CD4-positive, alpha-beta T cell treated with Interferon gamma for 1 hour (primary cell): Measurements from ENCODE around the gene PRC1.
"Not testable (repeated sequence)": the region's sequence is repeated elsewhere in the genome, so short reads cannot be mapped to it uniquely, and the experiment has no call there.

Experiments used
- DNase-seq: peaks from one replicate; pipeline ENCODE4 v3.0.0-alpha.2; 2020

PRC1 gene, protein sequence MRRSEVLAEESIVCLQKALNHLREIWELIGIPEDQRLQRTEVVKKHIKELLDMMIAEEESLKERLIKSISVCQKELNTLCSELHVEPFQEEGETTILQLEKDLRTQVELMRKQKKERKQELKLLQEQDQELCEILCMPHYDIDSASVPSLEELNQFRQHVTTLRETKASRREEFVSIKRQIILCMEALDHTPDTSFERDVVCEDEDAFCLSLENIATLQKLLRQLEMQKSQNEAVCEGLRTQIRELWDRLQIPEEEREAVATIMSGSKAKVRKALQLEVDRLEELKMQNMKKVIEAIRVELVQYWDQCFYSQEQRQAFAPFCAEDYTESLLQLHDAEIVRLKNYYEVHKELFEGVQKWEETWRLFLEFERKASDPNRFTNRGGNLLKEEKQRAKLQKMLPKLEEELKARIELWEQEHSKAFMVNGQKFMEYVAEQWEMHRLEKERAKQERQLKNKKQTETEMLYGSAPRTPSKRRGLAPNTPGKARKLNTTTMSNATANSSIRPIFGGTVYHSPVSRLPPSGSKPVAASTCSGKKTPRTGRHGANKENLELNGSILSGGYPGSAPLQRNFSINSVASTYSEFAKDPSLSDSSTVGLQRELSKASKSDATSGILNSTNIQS

DNA sequence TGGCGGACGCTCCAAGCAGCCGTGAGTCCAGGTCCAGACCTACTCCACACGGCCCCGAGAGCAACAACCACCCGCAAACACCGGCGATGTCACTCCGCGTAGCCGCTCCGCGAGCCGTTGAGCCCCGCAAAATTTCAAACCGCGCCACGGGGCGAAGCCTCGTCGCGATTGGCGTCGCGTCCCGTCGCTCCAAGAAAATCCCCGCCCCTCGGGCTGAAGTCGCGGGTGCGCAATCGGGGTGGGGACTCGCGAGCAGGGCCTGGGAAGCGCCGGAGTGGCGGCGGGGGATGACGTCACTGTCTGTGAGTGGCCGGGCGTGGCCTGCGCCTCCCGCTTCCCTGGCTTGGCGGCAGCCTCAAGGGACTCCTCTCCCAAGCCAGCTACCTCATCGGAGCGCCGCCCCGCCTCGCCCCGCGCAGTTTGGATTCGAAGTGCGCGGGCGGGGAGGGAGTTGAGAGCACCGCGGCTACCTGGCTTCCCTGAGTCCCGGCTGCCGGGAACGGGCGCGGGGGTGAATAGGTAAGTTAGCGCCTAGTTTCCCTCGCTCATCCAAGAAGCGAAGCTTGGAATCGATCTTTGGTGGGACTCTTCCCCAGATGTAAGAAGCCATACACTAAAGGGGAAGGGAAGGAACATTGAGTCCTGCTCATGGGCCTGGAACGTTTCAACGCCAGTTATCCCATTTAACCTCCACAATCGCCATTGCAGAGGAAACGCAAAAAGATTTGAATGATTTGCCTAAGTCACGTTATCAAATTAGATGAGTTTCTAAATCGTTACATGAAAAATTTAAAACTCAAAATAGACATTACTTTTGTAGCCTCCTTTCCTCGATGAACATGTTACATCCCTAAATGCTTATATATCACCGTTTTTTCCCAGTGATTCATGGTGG, at the start of gene PRC1:
Gene PRC1 (minus strand): TSS at position 119 of the 895 bp plus-strand sequence. CDS start 118 bp downstream, at position 1.
- DNase-seq: peak; percentile 97

DNA sequence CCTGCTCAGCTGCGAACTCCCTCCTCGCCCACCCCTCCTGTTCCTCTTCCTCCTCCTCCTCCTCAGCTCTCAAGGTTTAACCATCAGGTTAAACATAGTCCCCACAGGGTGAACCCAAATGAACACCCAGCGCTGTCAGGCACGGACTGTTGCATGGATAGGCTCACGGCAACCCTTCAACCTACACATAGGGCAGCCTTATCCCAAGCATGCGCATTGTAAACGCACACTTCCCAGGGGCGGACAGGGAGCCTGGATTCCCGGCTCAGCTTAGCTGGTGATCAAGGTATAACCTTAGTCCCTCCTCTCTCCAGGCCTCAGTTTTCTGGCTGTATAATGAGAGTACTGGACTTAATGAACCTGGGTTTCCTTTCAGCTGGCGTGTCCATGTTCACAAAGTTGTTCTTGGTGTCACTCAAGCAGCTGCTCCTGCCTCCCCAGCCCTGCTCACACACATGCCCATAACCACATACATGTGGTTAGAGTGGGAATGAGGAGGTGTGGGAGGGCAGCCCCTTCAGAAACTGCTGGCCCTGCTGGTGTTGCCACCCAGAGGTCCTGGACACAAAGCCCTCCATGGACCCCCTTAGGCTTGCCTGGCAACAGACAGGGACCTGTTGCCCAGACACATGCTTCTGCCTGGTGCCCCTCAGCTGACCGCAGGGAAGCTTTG, 49.0 kb upstream of the PRC1 start:
- DNase-seq: no peak

DNA sequence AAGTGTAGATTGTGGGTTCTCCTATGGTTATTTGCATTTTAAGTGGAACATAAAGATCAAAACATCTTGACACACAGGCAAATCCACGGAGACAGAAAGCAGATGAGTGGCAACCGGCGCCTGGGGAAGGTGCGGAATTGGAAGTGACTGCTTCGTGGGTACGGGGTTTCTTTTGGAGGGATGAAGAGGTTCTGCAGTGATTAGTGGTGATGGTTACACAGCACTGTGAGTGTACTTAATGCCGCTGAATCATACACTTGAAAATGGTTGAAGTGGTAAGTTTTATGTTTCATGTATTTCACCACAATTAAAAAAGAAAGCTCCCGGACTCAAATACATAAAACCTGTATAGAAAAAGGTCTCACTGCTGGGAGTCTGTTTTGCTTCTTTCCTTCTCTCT, 46.5 kb upstream of the PRC1 start:
- no peak for DNase-seq

DNA sequence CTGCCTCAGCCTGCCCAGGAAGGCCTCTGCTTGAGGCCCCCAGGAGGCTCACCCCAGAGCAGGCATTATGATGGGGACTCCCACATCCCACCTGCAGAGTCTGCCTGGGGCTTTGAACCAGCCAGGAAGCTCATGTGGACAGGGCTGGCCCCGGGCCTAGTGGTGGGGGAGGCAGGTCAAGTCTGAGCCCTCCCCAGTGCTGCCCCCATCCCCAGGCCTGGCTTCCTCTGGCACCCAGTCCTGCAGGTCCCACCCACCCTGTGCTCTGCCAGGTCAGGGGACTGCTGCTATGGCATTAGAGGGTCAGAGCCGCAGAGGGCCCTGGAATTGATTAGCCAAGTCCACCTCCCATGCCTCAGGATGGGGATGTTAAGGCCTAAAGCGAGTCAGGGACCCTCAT, 45.7 kb upstream of the PRC1 start:
- DNase-seq: no peak

DNA sequence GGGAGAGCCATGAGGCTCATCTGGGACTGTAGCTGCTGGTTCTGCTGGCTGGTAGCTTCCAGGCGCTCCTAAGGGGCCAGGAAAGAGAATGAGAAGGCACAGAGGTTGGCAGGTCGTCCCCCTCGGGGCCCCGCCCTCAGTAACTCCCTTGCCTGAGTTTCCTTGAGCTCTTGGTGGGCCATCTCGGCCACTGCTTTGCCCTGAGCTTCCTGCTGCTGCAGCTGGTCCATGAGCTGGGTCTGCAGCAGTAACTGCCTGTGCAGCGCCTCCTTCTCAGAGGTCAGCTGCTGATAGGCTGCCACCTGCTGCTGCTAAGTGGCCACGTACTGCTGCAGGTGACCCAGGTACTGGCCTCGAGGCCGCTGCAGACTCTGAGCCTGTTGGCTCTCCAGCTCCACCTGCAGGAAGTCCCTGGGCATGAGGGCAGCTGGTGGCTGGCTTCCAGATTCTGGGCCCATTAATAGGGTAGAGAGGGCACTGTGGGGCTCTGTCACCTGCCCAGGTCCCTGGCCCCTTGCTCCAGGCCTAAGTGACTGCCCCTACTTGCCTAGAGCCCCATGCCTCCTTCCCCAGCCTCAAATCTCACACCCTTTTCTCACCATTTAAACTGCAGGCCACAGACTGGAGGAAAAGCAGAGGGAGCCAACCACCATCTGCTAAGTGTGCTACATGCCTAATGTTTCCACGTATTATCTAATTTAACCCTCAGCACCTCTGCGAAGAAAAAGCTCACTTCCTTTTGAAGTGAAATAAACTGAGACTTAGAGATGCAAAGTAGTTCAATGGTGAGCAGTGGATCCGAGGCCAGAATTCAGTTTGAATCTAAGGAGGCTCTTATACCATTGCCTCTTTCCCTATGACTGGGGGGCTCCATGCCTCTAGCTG, 38.8 kb upstream of the PRC1 start:
- peak; percentile 40 for DNase-seq

DNA sequence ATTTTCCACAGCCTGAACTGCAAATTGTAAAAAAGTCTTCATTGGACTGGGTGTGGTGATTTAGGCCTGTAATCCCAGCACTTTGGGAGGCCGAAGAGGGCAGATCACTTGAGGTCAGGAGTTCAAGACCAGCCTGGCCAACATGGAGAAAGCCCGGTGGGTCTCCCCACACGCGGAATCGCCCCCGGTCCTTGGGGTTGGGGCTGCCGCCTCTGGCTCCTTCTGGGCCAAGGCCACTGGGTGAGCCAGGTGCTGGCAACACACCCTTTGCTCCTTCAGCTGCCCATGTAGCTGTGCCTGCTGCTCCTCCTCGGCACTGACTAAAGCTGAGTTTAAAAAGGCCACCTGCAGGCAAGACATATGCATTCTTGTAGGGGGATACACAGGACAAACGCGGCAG, 37.5 kb upstream of the PRC1 start:
- no peak for DNase-seq

DNA sequence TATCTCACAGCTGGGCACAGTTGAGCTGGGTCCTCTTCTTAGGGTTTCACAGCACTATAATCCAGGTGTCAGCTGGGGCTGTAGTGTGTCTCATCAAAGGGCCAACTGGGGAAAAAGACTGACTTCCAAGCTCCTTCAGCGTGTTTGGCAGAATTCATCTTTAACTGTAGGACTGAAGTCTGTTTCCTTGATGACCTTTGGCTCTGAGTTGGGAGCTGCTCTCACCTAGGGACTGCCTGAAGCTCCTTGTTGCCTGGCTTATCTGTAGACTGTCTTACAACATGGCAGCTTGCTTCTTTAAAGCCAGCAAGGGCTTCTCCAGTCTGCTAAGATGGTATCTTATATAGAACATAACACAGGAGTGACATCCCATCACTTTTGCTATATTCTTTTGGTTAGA, 33.3 kb upstream of the PRC1 start:
- DNase-seq: no peak

DNA sequence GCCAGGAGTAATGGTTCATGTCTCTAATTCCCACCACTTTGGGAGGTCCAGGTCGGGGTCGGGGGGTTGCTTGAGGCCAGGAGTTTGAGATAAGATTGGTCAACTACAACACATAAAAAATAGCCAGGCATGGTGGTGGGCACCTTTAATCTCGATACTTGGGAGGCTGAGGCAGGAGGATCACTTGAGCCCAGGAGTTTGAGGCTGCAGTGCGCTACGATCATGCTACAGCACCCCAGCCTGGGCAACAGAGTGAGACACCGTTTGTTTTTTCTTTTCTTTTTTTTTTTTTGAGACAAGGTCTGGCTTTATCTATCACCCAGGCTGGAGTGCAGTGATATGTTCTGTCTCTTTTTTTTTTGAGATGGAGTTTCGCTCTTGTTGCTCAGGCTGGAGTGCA, 29.4 kb upstream of the PRC1 start:
- no peak for DNase-seq

DNA sequence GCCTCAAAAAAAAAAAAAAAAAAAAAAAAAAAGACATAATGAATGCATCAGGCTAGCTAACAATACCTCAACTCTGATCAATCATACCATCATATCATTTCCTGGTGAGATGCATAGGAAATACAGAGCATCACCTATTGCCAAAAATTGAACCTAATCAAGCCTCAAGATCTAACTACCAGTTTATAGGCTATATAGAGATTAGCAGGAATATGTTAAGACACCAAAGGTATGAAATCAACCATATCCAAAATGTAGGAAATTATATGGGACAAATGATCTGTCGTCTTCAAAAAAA, 28.4 kb upstream of the PRC1 start:
- no peak for DNase-seq

DNA sequence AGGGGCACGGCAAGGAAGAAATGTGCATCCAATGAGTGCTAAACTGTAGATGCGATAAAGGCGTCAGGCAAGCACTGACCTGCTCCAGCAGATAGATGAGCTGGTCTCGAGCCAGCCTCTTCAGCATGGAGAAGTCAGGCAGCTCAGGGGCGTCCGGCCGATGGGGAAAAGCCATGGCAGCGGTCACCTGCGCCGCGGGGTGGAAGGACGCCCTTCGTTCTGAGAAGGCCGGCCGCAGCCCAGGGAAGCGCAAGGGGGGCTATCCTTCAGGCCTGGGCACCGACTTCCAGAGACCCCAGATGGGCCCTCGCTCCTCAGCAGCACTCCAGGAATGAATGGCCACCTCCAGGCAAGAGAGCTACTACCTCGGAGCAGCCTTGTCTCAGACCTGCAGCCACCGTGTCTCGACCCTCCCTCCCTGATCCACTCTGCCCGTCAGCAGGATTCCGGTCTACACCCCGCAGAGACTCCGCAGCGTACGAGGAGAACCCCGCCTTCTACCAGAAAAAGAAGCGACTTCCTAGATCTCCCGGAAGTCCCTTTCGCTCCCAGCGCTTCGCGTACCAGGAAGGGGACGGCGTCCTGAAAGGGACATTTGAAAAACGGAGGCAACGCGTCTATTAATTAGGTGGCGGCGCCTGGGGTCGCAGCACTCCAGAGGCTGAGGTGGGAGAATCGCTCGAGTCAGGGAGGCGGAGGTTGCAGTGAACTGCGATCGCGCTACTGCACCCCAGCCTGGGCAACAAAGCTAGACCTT, 27.9 kb upstream of the PRC1 start, which contains the start of gene VPS33B:
Gene VPS33B (minus strand): TSS at position 520 of the 757 bp plus-strand sequence. CDS start 345 bp downstream, at position 175.
- peak; percentile 76 for DNase-seq

DNA sequence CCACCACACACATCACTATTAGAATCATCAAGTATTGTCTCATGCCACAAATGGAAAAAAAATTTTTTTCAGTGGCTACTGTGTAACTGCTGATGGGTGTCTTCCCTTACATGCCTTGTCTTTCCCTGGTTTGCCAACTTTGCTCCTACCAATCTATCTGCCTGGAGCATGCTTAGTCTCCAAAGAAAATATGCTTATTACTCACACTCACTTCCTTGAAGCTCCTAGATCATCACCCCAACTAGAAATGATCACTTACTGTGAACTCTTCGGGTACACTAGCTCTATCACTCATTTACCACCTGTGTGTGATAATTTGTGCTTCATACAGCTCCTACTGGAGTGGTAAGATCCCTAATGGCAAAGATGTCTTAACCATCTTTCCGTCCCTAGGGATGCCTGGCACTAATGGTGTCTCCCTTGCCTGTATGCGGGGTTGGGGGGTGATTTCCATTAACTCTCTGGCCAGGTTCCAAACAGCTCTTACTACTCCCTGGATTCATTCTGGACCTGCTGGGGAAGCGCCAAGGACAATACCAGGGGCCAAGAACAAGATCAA, 27.3 kb upstream of the PRC1 start:
- DNase-seq: no peak

DNA sequence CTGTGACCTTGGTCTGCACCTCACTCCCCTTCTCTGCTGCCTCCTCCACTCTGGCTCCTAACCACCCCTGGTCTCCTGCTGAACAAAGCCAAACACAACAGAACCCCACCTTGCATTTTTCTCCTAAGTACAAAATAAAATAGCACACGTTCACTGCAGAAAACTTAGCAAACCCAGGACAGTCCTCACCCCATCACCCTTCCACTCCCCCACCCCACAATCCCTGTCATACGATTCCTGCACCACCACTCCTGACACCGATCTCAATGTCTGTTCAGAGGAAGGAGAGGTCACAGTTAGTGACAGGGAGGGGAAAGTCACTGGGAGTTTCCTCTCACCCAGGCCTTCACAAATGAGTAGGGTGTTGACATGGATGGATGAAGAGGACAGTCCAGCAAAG, 23.8 kb upstream of the PRC1 start:
- no peak for DNase-seq

DNA sequence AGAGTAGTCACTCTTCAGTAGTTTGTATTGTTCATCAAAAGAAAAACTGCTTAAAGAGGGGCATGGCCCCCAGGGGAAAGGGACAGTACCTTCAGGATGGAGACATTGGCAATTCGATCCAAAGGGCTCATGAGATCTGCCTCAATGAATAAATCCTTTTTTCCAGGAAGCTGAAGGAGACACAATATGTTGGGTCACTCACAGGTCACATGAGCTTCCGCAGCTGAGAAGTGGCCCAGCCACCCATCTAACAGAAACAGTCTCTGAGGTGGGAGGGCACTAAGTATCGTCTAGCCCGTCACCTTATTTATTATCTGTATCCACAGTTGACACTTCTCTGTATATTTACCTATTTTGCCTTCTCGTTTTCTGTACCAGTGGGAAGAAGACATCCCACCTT, 23.4 kb upstream of the PRC1 start:
- no peak for DNase-seq

DNA sequence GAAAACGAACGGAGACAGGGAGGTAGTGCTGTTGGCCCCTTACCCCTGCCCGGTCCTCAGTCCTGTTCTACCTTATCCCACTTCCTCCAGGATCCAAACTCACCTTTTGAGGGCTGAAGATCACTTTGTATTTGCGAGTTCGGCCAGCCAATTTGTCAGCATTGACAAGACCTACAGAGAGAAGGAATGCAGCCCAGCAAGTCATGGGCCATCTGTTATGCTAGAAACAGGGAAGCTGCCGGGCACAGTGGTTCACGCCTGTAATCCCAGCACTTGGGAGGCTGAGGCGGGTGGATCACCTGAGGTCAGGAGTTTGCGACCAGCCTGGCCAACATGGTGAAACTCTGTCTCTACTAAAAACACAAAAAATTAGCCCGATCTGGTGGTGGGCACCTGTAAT, 19.4 kb upstream of the PRC1 start:
- not testable (repeated sequence) for DNase-seq

DNA sequence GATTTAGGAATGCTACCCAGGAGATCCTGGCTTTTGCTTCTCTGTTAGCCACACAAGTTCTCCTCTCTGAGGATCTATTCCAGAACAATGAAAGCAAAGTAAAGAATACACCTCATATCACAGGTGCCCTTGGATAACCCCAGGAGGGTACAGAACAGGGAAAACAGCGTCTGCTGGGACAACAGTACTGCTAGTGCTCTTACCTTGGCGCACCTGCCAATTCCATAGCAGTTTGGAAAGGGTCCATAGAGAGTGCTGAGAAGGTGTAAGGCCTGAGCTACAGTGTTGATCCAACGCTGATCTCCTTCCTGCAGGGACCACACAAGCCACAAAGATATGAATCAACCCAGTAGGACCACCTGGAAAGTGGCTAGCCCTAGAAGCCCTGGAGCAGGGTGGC, 12.9 kb upstream of the PRC1 start:
- DNase-seq: no peak

DNA sequence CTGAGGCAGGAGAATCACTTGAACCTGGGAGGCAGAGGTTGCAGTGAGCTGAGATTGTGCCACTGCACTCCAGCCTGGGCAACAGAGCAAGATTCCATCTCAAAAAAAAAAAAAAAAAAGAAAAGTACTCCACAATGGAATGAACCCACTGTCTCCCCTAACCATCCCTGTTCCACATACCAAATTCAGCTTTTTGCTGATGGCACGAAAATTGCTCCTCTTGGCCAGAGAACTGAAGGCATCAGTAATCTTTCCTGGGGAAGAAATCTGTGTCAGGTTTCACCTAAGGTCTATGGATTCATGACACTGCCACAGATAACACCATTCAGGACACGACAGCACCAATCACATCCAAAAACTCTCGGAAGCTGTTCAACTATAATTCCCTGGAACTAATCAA, 6.9 kb upstream of the PRC1 start:
- no peak for DNase-seq

DNA sequence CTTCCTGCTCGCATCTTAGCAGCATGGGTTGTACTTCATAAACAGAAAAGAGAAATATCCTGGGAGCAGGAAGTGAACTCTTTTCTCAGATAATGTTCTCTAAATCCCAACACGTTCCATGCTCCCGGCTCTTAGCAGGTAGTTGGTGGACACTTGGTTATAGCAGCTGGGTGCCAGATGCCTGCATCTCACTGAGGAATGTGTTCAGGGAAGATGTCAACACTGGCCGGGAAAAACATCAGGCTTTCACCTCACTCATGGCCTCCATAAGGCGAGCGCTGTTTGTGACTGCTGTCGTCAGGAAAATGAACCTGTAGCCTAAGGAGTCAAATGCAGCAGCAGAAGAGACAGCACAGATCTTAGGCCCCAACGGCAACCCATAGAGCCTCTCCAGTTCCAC, 4.4 kb upstream of the PRC1 start:
- no peak for DNase-seq

DNA sequence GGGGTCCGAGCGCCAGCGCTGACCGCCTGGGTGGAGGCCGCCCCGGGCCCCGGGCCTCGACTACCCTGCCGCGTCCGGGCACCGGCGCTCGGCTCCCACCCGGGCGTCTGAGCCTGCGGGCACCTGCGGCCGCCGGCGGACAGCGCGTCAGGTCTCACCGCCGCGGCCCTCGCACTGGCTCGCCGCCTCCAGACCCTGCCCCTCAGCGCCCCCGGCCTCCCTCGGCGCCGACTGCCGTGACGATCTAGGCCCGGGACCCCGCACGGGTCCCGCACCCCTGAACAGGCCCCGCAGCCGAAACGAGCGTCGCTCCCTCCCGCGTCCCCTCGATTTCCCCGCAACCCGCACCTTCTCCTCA, 297 bp downstream of the PRC1 start:
- DNase-seq: no peak

DNA sequence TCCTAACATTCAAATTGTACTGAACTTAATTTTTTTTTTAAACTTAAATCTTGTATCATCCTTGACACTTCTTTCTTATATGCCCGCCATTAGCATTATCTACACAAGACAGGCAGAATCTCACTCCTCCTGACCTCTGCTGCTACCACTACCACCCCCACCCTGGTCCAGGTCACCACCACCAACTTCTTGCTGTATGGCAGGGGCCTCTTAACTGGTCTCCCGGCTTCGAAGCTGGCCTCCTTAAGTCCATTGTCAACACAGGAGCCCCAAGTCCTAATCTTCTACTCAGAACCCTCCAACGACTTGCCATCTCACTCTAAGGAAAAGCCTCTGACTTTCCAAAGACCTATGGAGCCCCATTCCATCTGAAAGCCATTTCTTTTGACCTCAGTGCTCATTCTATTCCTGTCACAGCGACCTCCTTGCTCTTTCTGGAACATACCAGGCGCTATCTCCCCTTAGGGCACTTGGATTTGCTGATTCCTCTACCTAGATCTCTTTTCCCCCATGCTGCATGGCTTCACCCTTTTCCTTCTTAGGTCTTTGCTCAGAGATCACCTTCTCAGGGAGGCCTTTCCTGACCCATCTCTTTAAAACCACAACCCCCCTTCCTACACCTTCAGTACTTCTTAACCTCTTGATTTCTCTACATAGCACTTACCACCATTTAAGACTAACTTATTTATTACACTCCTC, 2.6 kb downstream of the PRC1 start:
- DNase-seq: no peak

DNA sequence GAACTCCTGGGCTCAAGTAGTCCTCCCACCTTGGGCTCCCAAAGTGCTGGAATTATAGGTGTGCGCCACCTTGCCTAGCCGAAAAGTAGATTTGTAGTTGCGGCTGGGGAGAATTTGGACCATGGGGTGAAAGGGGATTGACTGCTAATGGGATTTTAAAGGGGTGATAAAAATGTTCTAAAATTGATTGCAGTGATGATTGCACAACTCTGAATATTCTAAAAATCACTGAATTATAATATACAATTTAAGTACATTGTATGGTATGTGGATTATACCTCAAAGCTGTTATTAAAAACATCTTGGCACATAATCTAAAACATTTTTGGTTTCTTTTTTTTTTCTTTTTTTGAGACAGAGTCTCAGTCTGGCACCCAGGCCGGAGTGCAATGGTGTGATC, 3.9 kb downstream of the PRC1 start:
- no peak for DNase-seq
